OCI-LY7 (cell line): ENCODE measurements around the gene RIC3. TPM values are rescaled to one million over a fixed set of nuclear protein-coding genes. Genes with fewer than 3 reads are reported as not detected.

Source experiments
- BruUV-seq: library from RNA; stranded (reverse); fragments of 400-500 nt; replicated peaks from 2 replicates; lab custom pipeline; 2021; lab: Mats Ljungman, UMichigan
- CTCF ChIA-PET: fragments of 300-600 bp; sonication (Branson Sonifier 250); formaldehyde crosslinking; loops from one replicate; lab custom pipeline; 2022; ENCODE audit warnings: antibody characterized with exemption; ENCODE audit not compliant: unreplicated experiment; lab: Charles Lee
- POLR2A ChIA-PET: fragments of 300-600 bp; sonication (Branson Sonifier 250); formaldehyde crosslinking; loops from one replicate; lab custom pipeline; 2022; ENCODE audit warnings: antibody characterized with exemption; lab: Charles Lee
- DNase-seq: peaks from one replicate; pipeline ENCODE4 v3.0.0-alpha.2; 2015; ENCODE audit warnings: low spot score
- H2AFZ ChIP-seq: fragments of 200-600 bp; sonication (generic), shearing (Covaris generic); 2 replicates; pipeline ENCODE4 v1.6.1; 2014; ENCODE audit warnings: mild to moderate bottlenecking, antibody characterized with exemption, low read length, moderate library complexity
- H3K27ac ChIP-seq: fragments of 200-600 bp; sonication (generic); 2 replicates; pipeline ENCODE4 v1.5.1; 2014; ENCODE audit warnings: mixed run types, low read depth, mild to moderate bottlenecking, moderate library complexity, low read length, inconsistent platforms; ENCODE audit not compliant: poor library complexity, severe bottlenecking
- H3K36me3 ChIP-seq: fragments of 200-600 bp; sonication (generic); 2 replicates; pipeline ENCODE4 v1.6.1; 2014; ENCODE audit warnings: mild to moderate bottlenecking, antibody characterized with exemption, low read length, moderate library complexity, mixed read lengths; ENCODE audit not compliant: insufficient read depth
- H3K4me1 ChIP-seq: fragments of 200-600 bp; sonication (generic); 2 replicates; pipeline ENCODE4 v1.5.1; 2014; ENCODE audit warnings: mild to moderate bottlenecking, low read length; ENCODE audit not compliant: insufficient read depth, poor library complexity, severe bottlenecking
- H3K4me2 ChIP-seq: fragments of 200-600 bp; sonication (generic); 2 replicates; pipeline ENCODE4 v1.6.1; 2014; ENCODE audit warnings: mild to moderate bottlenecking, low read length
- H3K4me3 ChIP-seq: fragments of 200-600 bp; sonication (generic); 2 replicates; pipeline ENCODE4 v1.5.1; 2014; ENCODE audit warnings: mild to moderate bottlenecking, low read depth, low read length; ENCODE audit not compliant: poor library complexity, severe bottlenecking
- H3K79me2 ChIP-seq: fragments of 200-600 bp; sonication (generic); 2 replicates; pipeline ENCODE4 v1.6.1; 2016; ENCODE audit warnings: low read depth, mild to moderate bottlenecking, low read length, moderate library complexity, mixed read lengths; ENCODE audit not compliant: insufficient read depth
- H3K9me2 ChIP-seq: fragments of 200-600 bp; sonication (generic); 2 replicates; pipeline ENCODE4 v1.6.1; 2016; ENCODE audit warnings: mild to moderate bottlenecking, low read length, mixed read lengths; ENCODE audit not compliant: insufficient read depth
- H3K9me3 ChIP-seq: fragments of 200-600 bp; sonication (generic); 2 replicates; pipeline ENCODE4 v1.6.1; 2014; ENCODE audit warnings: mild to moderate bottlenecking, mixed run types, low read length, mixed read lengths
- H4K20me1 ChIP-seq: fragments of 200-600 bp; sonication (generic); 2 replicates; pipeline ENCODE4 v1.6.1; 2014; ENCODE audit warnings: mild to moderate bottlenecking, antibody characterized with exemption, low read length, moderate library complexity, mixed read lengths; ENCODE audit not compliant: insufficient read depth
- EZH2phosphoT487 ChIP-seq: fragments of 200-600 bp; sonication (generic); IDR thresholded peaks from 2 replicates; pipeline ENCODE4 v1.6.1; 2018; ENCODE audit warnings: low read depth, borderline replicate concordance, mild to moderate bottlenecking, mixed run types, antibody characterized with exemption, low read length, moderate library complexity, mixed read lengths
- intact Hi-C: fragments of 100-400 bp; cut with micrococcal nuclease; formaldehyde crosslinking; loops from one replicate; pipeline ENCODE4 v1.10.0; 2022; ENCODE audit not compliant: unreplicated experiment
- total RNA-seq, 2 experiments: library from RNA; depleted of rRNA in 1 of 2; stranded (reverse); fragments of >200 nt in 1 of 2; shearing (Covaris generic) in 1 of 2; gene quantifications; 2 replicates each; pipeline ENCODE4 v1.2.3, GENCODE V29; 2014 to 2022
- TF ChIP-seq, protein P1 (sequence below): fragments of 200-600 bp; sonication (generic); conservative IDR thresholded peaks from 2 replicates; pipeline ENCODE4 v1.5.1; 2014; ENCODE audit warnings: mild to moderate bottlenecking, antibody characterized with exemption, low read length, moderate library complexity, mixed read lengths

The RIC3 gene
- total RNA-seq, 2 experiments from 2014 or later = not detected

DNA sequence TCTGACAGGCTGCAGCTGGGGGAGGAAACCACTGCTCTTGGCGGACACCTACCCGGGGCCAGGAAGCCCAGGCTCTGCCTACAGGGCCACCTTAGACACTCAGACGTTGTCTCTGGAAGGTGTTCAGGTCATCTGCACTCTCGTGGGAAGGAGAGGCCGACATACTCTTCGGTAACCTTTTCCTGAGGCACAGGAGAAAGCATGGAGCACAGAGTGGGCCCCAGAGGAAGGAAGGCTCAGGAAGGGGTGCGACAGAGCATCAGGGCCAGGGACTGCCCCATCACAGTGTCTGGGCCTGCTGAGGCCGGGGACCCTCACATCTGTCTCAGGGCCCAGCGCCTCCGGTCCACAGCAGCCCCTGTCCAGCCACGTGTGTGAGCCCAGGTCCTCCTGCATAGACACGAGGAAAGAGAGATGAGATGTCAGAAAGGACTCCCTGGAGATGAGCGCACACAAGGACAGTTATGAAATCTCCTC lies 106.0 kb downstream of the RIC3 start:
- intact Hi-C loops = no loop called here
- Histone ChIP-seq H3K4me3 (no peak overlapping the region), H3K9me2 (no peaks in the 10 kb centered on the region), H2AFZ (0 out of 2 replicates have a peak overlapping the region, but pooled peaks have one; percentile 4), H4K20me1 (no peaks in the 10 kb centered on the region), H3K36me3 (no peaks in the 10 kb centered on the region), H3K4me1 (no peaks in the 10 kb centered on the region), H3K79me2 (no peaks in the 10 kb centered on the region), H3K9me3 (no peaks in the 10 kb centered on the region), H3K27ac (no peak overlapping the region), H3K4me2 (no peak overlapping the region)
- no peak for DNase-seq
- ChIA-PET POLR2A (no interaction called here), CTCF (no interaction called here)
- TF ChIP-seq, protein P1, sequence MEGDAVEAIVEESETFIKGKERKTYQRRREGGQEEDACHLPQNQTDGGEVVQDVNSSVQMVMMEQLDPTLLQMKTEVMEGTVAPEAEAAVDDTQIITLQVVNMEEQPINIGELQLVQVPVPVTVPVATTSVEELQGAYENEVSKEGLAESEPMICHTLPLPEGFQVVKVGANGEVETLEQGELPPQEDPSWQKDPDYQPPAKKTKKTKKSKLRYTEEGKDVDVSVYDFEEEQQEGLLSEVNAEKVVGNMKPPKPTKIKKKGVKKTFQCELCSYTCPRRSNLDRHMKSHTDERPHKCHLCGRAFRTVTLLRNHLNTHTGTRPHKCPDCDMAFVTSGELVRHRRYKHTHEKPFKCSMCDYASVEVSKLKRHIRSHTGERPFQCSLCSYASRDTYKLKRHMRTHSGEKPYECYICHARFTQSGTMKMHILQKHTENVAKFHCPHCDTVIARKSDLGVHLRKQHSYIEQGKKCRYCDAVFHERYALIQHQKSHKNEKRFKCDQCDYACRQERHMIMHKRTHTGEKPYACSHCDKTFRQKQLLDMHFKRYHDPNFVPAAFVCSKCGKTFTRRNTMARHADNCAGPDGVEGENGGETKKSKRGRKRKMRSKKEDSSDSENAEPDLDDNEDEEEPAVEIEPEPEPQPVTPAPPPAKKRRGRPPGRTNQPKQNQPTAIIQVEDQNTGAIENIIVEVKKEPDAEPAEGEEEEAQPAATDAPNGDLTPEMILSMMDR = no peak
- no peak for TF ChIP-seq EZH2phosphoT487
- no TSS peak for BruUV-seq

DNA sequence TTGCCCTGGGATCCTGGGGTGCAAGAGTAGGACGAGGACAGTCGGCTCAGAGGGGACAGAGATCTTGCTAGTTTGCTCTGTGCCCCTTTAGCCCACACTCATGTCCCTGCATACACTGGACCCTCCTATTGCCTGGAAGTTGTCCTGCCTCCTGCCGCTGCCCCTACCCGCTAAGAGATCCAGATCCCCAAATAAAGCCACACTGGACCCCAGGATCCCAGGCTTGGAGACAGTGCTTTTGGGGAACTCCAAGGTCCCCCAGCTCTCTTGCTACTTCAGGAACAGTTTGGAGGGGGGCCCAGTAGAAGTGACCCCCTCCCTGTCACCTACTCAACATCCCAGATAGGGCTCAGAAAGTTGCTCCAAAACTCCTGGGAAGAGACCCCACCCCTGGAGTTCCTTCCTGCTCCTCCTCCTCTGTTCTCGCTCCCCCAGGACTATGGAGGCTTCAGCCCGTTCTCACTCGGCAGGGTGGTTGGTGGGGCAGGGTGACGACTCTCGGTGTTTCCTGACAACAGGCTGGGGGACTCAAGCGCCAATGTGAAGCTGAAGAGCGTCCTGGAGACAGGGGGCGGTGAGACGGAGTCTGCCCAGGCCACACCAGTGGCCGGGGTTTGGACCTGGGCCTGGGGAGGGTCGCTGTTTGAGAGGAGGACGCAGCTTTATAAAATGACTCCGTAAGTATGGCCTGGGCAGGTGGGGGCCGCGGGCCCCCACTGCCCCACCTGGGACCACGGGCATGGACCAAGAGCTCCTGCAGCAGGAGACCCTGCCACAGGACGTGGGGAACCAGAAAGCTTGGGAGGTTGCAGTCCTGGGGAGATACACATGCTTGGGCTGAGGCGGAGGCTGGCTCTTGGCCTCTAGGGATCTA lies 107.0 kb downstream of the RIC3 start:
- no peaks in the 10 kb centered on the region for H3K79me2 ChIP-seq
- POLR2A ChIA-PET = no interaction called here
- H4K20me1 ChIP-seq = no peaks in the 10 kb centered on the region
- no peak overlapping the region for H3K4me2 ChIP-seq
- TF ChIP-seq EZH2phosphoT487 = no peak
- TF ChIP-seq, protein P1 = no peak
- no TSS peak for BruUV-seq
- H3K9me3 ChIP-seq = no peaks in the 10 kb centered on the region
- H3K9me2 ChIP-seq = no peaks in the 10 kb centered on the region
- no peak overlapping the region for H3K27ac ChIP-seq
- H2AFZ ChIP-seq = no peak overlapping the region
- no peak for DNase-seq
- no peaks in the 10 kb centered on the region for H3K36me3 ChIP-seq
- H3K4me1 ChIP-seq = no peaks in the 10 kb centered on the region
- intact Hi-C loops = no loop called here
- H3K4me3 ChIP-seq = no peak overlapping the region
- CTCF ChIA-PET = no interaction called here
